Neural crest cell (in vitro differentiated cells): Measurements from ENCODE around the gene CCDC27. TPM values are rescaled to one million over a fixed set of nuclear protein-coding genes. Genes with fewer than 3 reads are reported as not detected.
A peak's percentile ranks its signal among the peaks of the same experiment; 100 is the strongest.

ENCODE experiments used
- DNase-seq: peaks from one replicate; pipeline ENCODE4 v3.0.0; 2021; ENCODE audit warnings: low read depth, mixed read lengths, low spot score
- H3K27ac Mint-ChIP-seq: one replicate; pipeline ENCODE4 v1.8.0; 2021; ENCODE audit warnings: mild to moderate bottlenecking, mixed read lengths; ENCODE audit not compliant: unreplicated experiment
- H3K27me3 Mint-ChIP-seq: 2 replicates; pipeline ENCODE4 v1.8.0; 2021; ENCODE audit warnings: low read depth, mild to moderate bottlenecking, mixed read lengths
- H3K36me3 Mint-ChIP-seq: 2 replicates; pipeline ENCODE4 v1.8.0; 2021; ENCODE audit warnings: low read depth, mild to moderate bottlenecking, mixed read lengths
- H3K4me1 Mint-ChIP-seq: 2 replicates; pipeline ENCODE4 v1.8.0; 2021; ENCODE audit warnings: mixed read lengths
- H3K4me3 Mint-ChIP-seq: one replicate; pipeline ENCODE4 v1.8.0; 2021; ENCODE audit warnings: mild to moderate bottlenecking, mixed read lengths
- H3K9me3 Mint-ChIP-seq: 2 replicates; pipeline ENCODE4 v1.8.0; 2021; ENCODE audit warnings: mixed read lengths
- CTCF ChIP-seq: fragments of 200-600 bp; sonication (generic); conservative IDR thresholded peaks from 2 replicates; pipeline ENCODE4 v1.5.0; 2021; ENCODE audit warnings: antibody characterized with exemption, mild to moderate bottlenecking
- total RNA-seq: library from RNA; stranded (reverse); gene quantifications from 2 replicates; pipeline ENCODE4 v1.2.1, GENCODE V29; 2021

CCDC27 gene
- total RNA-seq, 1 donor from 2014 or later: not detected

GRCh38 chr1:3774276-3774945 lies 22.2 kb downstream of the CCDC27 start:
- Mint-ChIP-seq H3K27me3 (no peaks in the 10 kb centered on the region), H3K27ac (no peak overlapping the region), H3K9me3 (no peaks in the 10 kb centered on the region), H3K4me3 (no peak overlapping the region), H3K36me3 (no peaks in the 10 kb centered on the region), H3K4me1 (peaks cover 11% of the 10 kb centered on the region)
- no peak for TF ChIP-seq CTCF
- DNase-seq: no peak

- H3K27me3 Mint-ChIP-seq: no peaks in the 10 kb centered on the region
- peaks cover 4% of the 10 kb centered on the region for H3K36me3 Mint-ChIP-seq
- H3K4me3 Mint-ChIP-seq: peak overlapping the region; percentile 76
- TF ChIP-seq CTCF: no peak
- H3K9me3 Mint-ChIP-seq: no peaks in the 10 kb centered on the region
- H3K4me1 Mint-ChIP-seq: peaks cover 11% of the 10 kb centered on the region
- no peak for DNase-seq
- H3K27ac Mint-ChIP-seq: no peak overlapping the region
Observed at GRCh38 chr1:3774946-3775489, 22.8 kb downstream of the CCDC27 start.

- Mint-ChIP-seq H3K27ac (no peak overlapping the region), H3K9me3 (no peaks in the 10 kb centered on the region), H3K27me3 (no peaks in the 10 kb centered on the region), H3K36me3 (peaks cover 9% of the 10 kb centered on the region), H3K4me1 (peaks cover 11% of the 10 kb centered on the region), H3K4me3 (peak overlapping the region; percentile 76)
- peak; percentile 33 for DNase-seq
- peak; percentile 43 for TF ChIP-seq CTCF
Observed at GRCh38 chr1:3775490-3776230, 23.4 kb downstream of the CCDC27 start.

GRCh38 chr1:3776231-3776961 lies 24.1 kb downstream of the CCDC27 start:
- peak overlapping the region; percentile 19 for H3K27ac Mint-ChIP-seq

More at GRCh38 chr1:3776231-3776961, 24.1 kb downstream of the CCDC27 start:
- H3K9me3 Mint-ChIP-seq: no peaks in the 10 kb centered on the region
- no peaks in the 10 kb centered on the region for H3K27me3 Mint-ChIP-seq
- peaks cover 11% of the 10 kb centered on the region for H3K4me1 Mint-ChIP-seq
- DNase-seq: no peak
- no peak for TF ChIP-seq CTCF
- peak overlapping the region; percentile 51 for H3K4me3 Mint-ChIP-seq
- peaks cover 9% of the 10 kb centered on the region for H3K36me3 Mint-ChIP-seq
